ENCODE data around the gene SLC25A43. TPM values are rescaled to one million over a fixed set of nuclear protein-coding genes. Genes with fewer than 3 reads are reported as not detected.
"Not testable (repeated sequence)": the region's sequence is repeated elsewhere in the genome, so short reads cannot be mapped to it uniquely, and the experiment has no call there.

Gene SLC25A43
- total RNA-seq, 2 donors from 2014 or later: 5.1 to 12.7 TPM

DNA sequence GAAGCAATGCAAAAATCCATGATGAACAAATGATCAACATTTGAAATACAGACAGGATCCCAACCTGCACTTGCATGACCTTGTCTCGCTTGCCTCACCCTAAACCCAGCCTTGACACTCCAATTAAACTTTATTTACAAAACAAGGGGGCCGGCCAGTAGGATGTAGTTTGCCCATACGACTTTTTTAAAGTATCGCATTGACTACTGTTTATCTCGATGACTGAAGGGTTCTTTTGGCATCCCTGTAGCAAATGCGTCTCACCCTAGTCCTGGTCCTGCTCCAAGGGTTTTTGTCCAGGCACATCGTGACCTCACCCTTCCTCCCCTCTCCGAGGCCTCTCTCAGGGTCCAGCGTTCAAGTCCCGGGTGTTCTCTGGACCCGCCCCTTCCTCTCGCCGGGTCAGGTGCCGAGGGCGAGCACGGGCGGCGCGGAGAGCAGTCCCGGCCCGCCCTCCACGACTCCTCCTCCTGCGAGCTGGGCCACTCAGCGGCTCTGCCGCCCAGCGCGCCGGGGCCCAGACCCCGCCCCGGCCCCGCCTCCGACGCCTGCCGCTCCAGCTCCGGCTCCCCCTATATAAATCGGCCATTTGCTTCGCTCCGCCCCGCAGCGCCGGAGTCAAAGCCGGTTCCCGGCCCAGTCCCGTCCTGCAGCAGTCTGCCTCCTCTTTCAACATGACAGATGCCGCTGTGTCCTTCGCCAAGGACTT is 68.9 kb downstream of the SLC25A43 start, which contains the start of gene SLC25A5:
Gene SLC25A5 (plus strand): TSS at position 603 of the 709 bp plus-strand sequence. CDS start 72 bp downstream, at position 675.
- peak; percentile 93 for ATAC-seq (replicated peaks)
- no peaks in the 10 kb centered on the region for H3K27me3 Mint-ChIP-seq
- no peaks in the 10 kb centered on the region for H3K9me3 Mint-ChIP-seq
- H3K4me3 Mint-ChIP-seq: peak within 1 kb of the TSS; percentile 80
- H3K4me1 Mint-ChIP-seq: no peaks in the 10 kb centered on the region
- peaks cover 34% of the 10 kb centered on the region for H3K36me3 Mint-ChIP-seq (ENCODE audit: low read depth)
- peak within 1 kb of the TSS; percentile 59 for H3K27ac Mint-ChIP-seq

GRCh38 chrX:119468551-119469312 is 69.6 kb downstream of the SLC25A43 start:
- ATAC-seq (replicated peaks): peak; percentile 81
- Mint-ChIP-seq H3K27me3 (no peaks in the 10 kb centered on the region), H3K4me3 (peak overlapping the region; percentile 80), H3K9me3 (no peaks in the 10 kb centered on the region), H3K27ac (peak overlapping the region; percentile 59), H3K4me1 (no peaks in the 10 kb centered on the region), H3K36me3 (ENCODE audit: low read depth) (peaks cover 34% of the 10 kb centered on the region)

- H3K4me3 Mint-ChIP-seq: peak overlapping the region; percentile 80
- no peaks in the 10 kb centered on the region for H3K4me1 Mint-ChIP-seq
- no peak for ATAC-seq (replicated peaks)
- H3K36me3 Mint-ChIP-seq (ENCODE audit: low read depth): peaks cover 34% of the 10 kb centered on the region
- peak overlapping the region; percentile 56 for H3K27ac Mint-ChIP-seq
- H3K9me3 Mint-ChIP-seq: no peaks in the 10 kb centered on the region
- H3K27me3 Mint-ChIP-seq: no peaks in the 10 kb centered on the region
These were observed 70.1 kb downstream of the SLC25A43 start for GRCh38 chrX:119469313-119469635.

DNA sequence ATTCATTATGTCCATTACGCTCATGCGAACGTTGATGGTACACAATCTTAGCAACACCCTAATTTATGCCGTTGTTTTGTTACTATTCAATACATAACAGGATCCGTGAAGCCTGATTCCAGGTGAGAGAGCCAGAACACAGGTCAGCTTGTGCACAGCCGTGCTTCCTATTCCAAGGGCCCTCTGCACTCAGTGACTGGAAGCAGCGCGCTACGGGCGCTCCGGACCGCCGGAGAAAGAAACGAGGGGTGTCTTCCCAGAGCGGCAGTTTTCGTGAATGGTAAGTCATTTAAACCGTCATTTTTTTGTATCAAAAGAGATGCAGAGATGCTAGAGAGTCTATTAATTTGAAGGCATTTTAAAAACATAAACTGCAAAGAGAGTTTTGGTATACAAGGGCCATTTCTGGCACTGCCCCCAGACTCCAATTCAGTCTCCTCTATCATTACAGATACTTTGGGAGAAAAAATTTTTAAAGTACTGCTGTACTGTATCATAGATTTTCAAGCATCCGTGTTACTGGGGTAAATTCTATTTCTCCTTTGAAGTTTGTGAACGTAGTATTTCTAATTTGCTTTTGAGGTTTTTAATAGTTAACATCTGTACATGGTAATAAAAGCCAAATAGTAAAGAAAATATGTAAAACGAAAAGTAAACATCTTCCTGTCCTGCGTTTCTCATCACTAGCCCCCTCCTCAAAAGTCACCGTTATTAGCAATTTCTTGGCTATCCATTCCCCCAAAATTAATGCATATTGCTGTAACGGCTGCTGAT is 75.7 kb downstream of the SLC25A43 start:
- no peaks in the 10 kb centered on the region for H3K27me3 Mint-ChIP-seq
- H3K27ac Mint-ChIP-seq: peak overlapping the region; percentile 58
- H3K4me3 Mint-ChIP-seq: no peak overlapping the region
- H3K4me1 Mint-ChIP-seq: peaks cover 6% of the 10 kb centered on the region
- peaks cover 25% of the 10 kb centered on the region for H3K36me3 Mint-ChIP-seq (ENCODE audit: low read depth)
- H3K9me3 Mint-ChIP-seq: no peaks in the 10 kb centered on the region
- ATAC-seq (replicated peaks): no peak

DNA sequence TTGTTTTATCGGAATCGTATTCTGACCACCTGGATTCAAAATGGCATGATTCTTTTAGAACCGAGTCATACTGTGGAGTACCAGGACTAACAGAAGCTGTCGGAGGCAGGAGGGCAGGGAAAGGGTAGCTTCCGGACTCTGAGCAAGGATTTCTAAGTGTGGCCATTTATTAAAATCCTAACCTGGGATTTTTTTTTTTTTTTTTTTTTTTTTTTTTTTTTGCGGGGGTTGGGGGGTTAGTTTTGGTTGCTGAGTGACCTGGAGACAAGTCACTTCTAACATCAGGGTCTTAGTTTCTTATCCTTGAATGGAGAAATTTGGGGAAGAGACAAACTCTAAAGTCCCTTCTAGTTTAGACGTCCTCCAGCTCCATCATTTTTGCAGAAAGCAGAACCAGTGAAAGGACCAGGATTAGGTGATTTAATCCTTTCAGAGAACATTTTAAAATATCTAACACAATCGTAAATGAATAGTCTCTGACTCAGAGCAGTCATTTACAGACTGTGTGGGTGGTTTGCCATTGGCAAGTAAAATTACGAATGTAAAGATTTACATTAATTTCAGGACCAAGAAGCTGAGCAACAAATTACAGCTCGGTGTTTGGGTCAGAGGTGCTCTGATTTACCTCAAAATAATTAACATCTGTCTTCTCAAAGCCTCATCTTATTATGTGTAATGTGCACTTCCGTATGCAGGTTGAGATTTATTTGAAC is 76.4 kb downstream of the SLC25A43 start:
- Mint-ChIP-seq H3K4me3 (no peak overlapping the region), H3K36me3 (ENCODE audit: low read depth) (peaks cover 18% of the 10 kb centered on the region), H3K27ac (peak overlapping the region; percentile 58), H3K9me3 (no peaks in the 10 kb centered on the region), H3K4me1 (peaks cover 6% of the 10 kb centered on the region), H3K27me3 (no peaks in the 10 kb centered on the region)
- ATAC-seq (replicated peaks): peak; percentile 77

DNA sequence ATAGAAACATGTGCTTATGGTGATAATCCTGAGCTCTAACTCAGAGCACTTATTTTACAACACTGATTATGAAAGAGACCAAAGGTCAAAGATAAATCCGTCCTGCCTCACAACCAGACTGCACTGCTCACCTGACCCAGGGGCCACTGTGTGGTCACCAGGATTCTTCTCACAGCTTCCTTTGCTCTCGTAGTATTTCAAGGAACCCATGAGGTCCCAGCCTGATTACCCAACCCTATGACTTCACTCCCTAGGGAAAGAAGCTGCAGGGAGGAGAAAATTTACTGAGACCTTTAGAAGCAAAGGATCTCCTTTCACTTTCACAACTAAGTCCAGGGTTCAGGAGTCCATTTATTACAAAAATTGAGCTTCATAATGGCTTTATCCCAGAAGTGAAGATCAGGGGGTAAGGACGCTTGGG is 78.7 kb downstream of the SLC25A43 start:
- H3K27me3 Mint-ChIP-seq: no peaks in the 10 kb centered on the region
- H3K36me3 Mint-ChIP-seq (ENCODE audit: low read depth): no peaks in the 10 kb centered on the region
- no peak overlapping the region for H3K4me3 Mint-ChIP-seq
- ATAC-seq (replicated peaks): no peak
- peaks cover 6% of the 10 kb centered on the region for H3K4me1 Mint-ChIP-seq
- H3K9me3 Mint-ChIP-seq: no peaks in the 10 kb centered on the region
- H3K27ac Mint-ChIP-seq: no peak overlapping the region

- Mint-ChIP-seq H3K36me3 (ENCODE audit: low read depth) (no peaks in the 10 kb centered on the region), H3K27me3 (no peaks in the 10 kb centered on the region), H3K9me3 (no peaks in the 10 kb centered on the region), H3K4me1 (peaks cover 6% of the 10 kb centered on the region), H3K4me3 (no peak overlapping the region), H3K27ac (no peak overlapping the region)
- ATAC-seq (replicated peaks): no peak
These were observed 79.4 kb downstream of the SLC25A43 start for GRCh38 chrX:119478504-119478903.

DNA sequence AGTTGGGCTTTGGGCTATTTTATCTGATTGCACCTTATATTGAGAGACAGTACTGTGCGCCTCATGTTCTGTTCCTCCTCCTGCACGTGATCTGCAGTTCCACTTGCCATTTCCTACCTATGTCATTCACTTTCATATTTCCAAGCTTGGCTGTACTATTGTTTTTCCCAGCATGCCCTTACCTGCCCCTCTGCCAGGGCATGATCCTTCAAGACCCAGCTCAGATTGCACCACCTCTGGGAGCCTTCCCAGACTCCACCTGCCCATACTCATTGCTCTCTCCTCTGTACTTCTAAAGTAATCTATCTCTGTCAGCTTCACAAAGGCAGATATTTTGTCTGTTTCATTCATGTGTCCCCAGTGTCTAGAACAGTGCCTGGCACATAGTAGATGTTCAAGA is 80.7 kb downstream of the SLC25A43 start:
- ATAC-seq (replicated peaks): no peak
- Mint-ChIP-seq H3K36me3 (ENCODE audit: low read depth) (no peaks in the 10 kb centered on the region), H3K27me3 (no peaks in the 10 kb centered on the region), H3K4me1 (peaks cover 6% of the 10 kb centered on the region), H3K9me3 (no peaks in the 10 kb centered on the region), H3K4me3 (no peak overlapping the region), H3K27ac (no peak overlapping the region)

DNA sequence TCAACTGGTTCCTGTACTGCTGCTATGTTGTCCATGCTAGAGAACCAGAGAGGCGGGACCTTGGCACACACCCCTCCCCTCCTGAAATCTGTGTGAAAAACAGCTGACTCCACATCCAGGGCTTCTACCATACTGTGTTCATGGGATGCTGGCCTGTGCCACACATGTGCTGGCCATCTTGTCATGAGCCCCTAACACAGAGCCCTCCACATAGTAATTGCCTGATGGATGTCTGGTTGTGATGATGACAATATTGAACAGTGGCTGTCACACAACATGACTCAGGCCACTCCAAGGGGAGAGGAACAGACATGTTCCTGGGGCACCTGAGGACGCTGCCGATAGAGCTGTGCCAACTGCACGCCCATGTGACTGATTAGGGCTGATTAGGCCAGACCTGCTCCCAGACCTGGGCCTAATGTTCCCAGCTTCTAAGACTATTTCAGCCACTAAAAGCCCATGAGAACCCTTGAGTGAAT is 82.2 kb downstream of the SLC25A43 start:
- Mint-ChIP-seq H3K4me3 (no peak overlapping the region), H3K27me3 (no peaks in the 10 kb centered on the region), H3K4me1 (no peaks in the 10 kb centered on the region), H3K36me3 (ENCODE audit: low read depth) (no peaks in the 10 kb centered on the region), H3K9me3 (no peaks in the 10 kb centered on the region), H3K27ac (no peak overlapping the region)
- ATAC-seq (replicated peaks): no peak

- Mint-ChIP-seq H3K4me3 (peak overlapping the region; percentile 71), H3K4me1 (no peaks in the 10 kb centered on the region), H3K27me3 (no peaks in the 10 kb centered on the region), H3K27ac (no peak overlapping the region), H3K36me3 (ENCODE audit: low read depth) (no peaks in the 10 kb centered on the region), H3K9me3 (no peaks in the 10 kb centered on the region)
- ATAC-seq (replicated peaks): peak; percentile 18
These were observed 82.9 kb downstream of the SLC25A43 start for GRCh38 chrX:119482041-119482440.

DNA sequence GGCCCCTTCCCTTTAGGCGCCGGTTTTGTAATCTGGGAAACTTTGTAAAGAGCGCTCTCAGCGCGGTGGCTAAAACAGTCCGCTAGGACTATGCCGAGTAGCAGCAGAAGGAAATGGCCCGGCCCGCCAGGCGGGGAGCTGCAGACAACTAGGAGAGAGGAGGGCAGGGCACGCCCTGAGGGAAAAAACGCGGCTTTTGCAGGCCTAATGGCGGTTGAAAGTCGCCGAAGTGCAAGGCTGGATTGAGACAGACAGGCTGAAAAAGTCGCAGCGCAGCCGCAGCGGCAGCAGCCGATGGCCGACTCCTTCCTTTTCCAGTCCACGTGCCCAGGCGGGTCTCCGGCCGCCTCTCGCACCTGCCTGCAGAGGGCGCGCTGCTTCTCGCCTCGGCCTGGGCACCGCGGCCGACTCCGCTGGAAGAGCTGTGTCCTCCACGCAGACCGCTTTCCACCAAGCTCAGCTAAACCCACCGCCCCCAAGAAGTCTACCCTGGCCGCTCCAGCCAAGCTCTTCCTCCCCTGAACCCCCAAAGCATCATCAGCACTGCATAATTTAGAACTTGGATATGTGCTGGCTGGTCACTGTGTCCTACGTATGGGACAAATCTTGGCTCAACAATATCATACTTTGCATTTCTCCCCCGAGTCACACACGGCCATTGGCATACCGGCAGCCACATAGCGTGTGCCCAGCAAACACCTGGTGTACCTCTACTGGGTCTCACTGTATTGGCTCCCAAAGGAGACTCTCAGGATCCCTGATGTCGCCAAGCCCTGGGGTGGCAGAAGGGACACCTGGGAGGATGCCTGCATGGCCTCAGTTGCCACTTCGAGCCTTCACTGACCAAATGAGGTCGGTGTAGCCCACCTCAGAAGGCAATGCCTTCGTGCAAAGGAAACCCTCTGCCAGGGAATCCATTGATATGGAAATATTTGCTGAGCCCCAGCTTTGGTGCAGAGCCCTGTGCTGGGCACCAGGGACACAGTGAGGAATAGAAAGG is 83.6 kb downstream of the SLC25A43 start:
- no peak overlapping the region for H3K27ac Mint-ChIP-seq
- no peaks in the 10 kb centered on the region for H3K4me1 Mint-ChIP-seq
- no peaks in the 10 kb centered on the region for H3K27me3 Mint-ChIP-seq
- peak overlapping the region; percentile 71 for H3K4me3 Mint-ChIP-seq
- peak; percentile 97 for ATAC-seq (replicated peaks)
- H3K9me3 Mint-ChIP-seq: no peaks in the 10 kb centered on the region
- H3K36me3 Mint-ChIP-seq (ENCODE audit: low read depth): no peaks in the 10 kb centered on the region

DNA sequence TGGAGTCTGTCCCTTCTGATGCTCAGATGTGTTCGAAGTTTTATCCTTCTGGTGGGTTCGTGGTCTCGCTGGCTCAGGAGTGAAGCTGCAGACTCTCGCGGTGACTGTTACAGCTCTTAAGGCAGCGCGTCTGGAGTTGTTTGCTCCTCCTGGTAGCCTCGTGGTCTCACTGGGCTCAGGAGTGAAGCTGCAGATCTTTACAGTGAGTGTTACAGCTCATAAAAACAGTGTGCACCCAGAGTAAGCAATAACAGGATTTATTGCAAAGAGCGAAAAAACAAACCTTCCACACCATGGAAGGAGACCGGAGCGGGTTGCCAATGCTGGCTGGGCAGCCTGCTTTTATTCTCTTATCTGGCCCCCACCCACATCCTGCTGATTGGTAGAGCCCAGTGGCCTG is 87.6 kb downstream of the SLC25A43 start:
- ATAC-seq (replicated peaks): no peak

DNA sequence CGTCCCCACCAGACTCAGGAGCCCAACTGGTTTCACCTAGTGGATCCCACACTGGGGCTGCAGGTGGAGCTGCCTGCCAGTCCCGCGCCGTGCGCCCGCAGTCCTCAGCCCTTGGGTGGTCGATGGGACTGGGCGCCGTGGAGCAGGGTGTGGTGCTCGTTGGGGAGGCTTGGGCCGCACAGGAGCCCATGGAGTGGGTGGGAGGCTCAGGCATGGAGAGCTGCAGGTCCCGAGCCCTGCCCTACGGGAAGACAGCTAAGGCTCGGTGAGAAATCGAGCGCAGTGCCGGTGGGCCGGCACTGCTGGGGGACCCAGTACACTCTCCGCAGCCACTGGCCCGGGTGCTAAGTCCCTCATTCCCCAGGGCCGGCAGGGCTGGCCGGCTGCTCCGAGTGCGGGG is 88.6 kb downstream of the SLC25A43 start:
- H3K9me3 Mint-ChIP-seq; H3K27me3 Mint-ChIP-seq; H3K4me1 Mint-ChIP-seq; H3K36me3 Mint-ChIP-seq (ENCODE audit: low read depth); H3K27ac Mint-ChIP-seq; ATAC-seq (replicated peaks); H3K4me3 Mint-ChIP-seq: not testable (repeated sequence)

More for the DNA sequence above, 87.6 kb downstream of the SLC25A43 start:
- Mint-ChIP-seq H3K36me3 (ENCODE audit: low read depth) (no peaks in the 10 kb centered on the region), H3K4me3 (no peak overlapping the region), H3K4me1 (no peaks in the 10 kb centered on the region), H3K27ac (no peak overlapping the region), H3K27me3 (no peaks in the 10 kb centered on the region), H3K9me3 (no peaks in the 10 kb centered on the region)
